Measurements from ENCODE around the gene SLC46A1.

Gene SLC46A1

DNA sequence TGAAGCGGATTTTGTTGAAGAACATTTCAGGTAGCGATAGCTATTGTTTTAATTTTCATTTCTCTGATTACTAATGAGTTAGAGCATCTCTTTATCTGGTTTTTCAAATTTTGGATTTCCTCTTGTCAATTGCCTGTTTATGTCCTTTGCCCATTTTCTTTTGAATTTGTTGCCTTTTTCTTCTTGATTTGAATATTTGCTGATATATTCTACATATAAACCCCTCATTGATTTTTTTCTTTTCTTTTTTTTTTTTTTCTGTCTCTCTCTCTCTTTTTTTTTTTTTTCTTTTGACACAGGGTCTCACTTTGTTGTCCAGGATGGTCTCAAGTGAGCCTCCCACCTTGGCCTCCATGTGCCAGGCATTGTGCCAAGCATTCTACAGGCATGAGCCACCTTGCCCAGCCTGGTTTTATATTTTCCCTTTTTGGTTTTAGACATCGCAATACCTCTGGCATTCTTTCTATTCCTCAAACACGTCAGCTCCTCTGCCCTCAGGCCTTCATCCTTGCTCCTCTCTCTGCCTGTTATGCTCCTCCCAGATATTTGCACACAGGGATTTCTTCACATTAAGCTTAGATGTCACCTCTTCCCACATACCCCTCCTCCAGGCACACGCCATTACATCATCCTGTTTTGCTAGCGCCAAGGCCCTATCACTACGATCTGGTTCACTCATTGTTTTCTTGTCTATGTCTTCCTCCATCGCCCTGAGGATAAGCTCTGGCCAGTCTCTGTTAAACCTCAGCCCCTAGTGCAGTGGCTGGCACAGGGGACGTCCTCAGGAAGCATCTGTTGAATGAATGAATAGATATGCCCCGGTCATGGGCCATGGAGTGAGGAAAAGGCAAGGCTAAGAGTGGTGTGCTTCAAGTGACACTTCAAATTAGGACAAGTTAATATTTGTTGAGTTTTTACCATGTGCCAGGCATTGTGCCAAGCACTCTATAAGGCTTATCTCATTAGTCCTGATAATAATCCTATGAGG, 25.9 kb downstream of the SLC46A1 start:
- no peak for DNase-seq

DNA sequence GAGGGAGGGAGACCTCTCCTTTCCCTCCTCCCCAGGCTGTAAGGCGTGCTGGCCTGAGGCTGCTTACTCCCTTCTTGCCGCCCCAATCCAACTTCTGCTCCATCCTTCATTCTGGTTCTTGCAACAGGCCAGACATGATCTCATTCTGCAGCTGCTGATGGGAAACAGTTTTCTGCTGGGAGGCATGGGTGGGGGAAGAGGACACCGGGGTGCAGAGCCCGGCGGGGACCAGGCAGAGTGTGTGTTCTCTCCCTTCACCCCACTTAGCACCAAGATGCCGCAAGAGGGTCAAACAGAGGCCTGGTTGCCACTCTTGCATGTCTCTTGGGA, 33.1 kb downstream of the SLC46A1 start:
- no peak for DNase-seq

DNA sequence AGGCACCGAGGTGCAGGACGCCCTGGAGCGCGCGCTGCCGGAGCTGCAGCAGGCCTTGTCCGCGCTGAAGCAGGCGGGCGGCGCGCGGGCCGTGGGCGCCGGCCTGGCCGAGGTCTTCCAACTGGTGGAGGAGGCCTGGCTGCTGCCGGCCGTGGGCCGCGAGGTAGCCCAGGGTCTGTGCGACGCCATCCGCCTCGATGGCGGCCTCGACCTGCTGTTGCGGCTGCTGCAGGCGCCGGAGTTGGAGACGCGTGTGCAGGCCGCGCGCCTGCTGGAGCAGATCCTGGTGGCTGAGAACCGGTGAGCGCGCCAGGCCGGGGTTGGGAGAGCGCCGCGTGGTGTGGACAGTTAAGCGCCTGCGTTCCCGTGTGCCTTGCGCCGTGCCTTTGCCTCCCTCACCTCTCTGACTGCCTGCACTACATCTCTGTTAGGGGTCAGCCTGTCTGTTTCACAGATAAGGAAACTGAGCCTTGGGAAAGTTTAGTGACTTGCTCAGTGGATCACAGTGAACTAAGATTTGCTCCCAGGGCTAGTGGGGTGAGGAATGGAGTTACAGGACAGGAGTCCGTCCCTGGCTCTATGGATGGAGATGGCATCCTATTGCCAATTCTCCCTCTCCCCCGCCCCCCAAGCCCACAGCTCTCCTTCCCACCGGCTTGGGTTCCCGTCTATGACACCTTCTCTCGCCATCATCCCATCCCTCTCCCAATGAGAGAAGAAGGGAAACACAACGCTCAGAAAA, 33.6 kb downstream of the SLC46A1 start:
- DNase-seq, result no peak

DNA sequence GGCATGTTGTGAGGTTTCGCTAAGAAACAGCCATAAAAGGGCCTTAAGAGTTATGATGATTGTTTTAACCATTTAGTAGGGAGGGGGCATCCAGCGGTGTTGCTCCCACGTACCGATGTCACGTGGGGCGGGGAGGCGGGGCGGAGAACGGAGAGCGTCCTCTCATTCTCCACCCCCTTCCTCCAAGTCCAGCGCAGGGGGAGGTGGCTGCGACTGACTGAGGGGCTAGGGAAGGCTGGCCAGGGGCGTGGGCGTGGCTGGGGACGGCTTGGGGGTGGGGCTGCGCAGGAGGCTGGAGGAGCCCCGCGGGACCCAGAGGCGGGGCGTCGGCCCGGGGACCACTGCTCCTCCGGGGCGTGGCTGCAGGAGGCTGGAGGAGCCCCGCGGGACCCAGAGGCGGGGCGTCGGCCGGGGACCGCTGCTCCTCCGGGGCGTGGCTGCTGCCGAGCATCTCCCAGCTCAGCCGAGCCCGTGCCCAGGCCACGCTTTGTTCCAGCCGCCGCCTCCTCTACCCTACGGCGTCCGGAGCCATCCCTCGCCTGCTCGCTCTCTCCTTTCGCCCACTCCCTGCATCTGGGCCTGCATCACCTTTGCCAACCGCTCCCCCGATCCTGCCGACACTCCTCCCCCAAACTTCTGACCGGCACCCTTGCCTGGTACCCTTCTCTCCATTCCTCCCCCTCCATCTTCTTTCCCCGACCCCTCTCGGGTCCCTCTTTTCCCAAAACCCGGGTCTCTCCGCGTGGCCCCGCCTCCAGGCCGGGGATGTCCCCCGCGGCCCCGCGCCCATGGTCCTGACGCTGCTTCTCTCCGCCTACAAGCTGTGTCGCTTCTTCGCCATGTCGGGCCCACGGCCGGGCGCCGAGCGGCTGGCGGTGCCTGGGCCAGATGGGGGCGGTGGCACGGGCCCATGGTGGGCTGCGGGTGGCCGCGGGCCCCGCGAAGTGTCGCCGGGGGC, 34.5 kb downstream of the SLC46A1 start, which contains the start of gene SARM1:
Gene SARM1 (plus strand): TSS at position 450 of the 958 bp plus-strand sequence. CDS start 339 bp downstream, at position 789.
- peak; percentile 89 for DNase-seq

DNA sequence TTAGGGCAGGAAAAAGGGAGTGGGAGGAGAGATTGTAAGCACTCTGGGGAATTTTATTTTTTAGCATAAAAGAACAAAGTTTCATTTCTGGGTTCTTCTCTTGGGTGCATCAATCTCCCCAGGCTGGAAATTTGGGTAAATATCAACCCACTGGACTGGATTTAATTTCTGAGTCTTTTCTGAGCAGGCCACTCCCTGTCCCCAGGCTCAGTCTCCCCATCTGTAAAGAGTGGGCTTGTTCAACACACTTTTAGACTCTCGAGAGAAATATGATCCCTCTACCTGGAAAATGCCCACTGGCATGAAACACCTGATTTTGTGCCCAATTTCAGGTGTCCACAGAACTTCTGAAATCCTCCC, 35.3 kb downstream of the SLC46A1 start:
- DNase-seq, result no peak

DNA sequence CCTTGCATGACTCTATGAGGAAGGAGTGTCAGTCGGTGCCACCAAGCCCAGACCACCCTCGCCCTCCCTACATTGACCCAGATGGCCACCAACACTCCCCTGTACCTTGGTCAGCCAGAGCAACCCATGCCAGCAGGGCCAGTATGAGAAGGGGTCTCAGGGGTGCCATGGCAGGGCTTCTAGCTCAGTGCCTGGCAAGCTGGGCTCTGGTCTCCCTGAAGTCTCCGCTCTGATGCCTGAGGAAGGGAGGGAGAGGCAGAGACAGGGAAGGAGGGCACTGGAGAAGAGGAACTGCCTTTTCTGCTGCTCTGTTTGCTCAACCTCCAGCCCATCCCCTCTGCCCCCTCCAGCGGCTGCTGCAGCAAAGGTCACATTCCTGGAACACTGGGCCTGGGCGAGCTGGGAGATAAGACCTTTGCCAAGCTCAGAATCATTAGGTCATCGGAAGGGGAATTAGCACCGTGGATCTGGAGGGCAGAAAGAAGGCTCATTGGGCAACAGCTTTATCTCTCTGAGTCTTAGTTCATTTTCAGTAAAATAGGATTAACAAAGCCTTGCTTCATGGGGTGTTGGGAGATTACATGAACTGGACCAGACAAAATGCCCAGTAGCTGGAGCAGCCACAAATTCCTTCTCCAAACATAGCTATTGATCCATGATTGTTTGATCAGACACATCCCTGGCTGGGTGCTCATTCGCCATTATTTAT, 35.8 kb downstream of the SLC46A1 start, which contains the start of gene VTN:
Gene VTN (minus strand): TSS at position 273 of the 709 bp plus-strand sequence. CDS start 104 bp downstream, at position 169.
- peak; percentile 25 for DNase-seq

DNA sequence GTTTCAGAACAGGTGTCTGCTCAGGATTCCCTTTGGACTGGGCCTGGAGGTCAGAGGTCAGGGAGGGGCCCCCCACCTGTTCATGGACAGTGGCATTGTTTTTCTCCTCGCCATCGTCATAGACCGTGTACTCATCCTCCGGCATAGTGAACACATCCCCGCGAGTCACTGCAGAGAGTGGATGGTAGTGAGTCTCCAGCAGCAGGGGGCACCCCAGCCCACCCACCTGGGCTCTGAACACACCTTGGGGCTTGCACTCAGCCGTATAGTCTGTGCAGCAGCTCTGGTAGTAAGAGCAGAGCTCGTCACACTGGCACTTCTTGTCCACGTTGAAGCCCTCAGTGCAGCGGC, 36.4 kb downstream of the SLC46A1 start:
- no peak for DNase-seq

DNA sequence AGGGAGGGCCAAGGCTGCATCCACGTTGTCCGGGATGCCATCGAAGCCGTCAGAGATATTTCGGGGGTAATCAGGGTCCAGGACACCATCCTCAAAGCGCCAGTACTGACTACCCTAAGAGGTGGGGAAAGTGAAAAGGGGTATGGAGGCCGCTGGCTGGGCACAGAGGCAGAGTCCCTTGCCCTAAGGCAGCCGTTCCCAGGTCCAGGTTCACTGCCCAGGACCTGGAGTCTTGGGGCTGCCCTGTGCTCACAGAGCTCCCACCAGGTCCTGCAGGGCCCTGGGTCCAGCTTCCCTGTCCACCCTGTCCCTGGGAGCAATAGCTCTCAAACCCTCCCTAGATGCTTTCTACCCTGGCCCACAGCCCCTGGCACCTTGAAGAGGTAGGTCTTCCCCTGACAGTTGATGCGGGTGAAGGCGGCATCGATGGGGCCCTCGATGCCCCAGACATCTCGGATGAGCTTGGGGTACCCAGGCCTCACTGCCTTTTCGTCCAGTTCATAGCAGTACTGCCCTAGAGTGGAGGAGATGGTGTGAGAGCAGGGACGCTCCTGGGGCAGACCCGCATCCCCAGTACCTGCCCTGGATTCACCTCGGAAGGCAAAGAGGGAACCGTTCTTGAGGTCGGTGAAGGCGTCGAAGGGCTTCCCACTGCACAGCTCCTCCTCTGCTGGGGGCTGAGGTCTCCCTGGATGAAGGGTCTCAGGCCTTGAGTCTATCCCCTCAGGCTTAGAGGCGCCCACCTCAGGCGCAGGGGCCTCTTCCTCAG, 36.9 kb downstream of the SLC46A1 start:
- DNase-seq, result no peak

DNA sequence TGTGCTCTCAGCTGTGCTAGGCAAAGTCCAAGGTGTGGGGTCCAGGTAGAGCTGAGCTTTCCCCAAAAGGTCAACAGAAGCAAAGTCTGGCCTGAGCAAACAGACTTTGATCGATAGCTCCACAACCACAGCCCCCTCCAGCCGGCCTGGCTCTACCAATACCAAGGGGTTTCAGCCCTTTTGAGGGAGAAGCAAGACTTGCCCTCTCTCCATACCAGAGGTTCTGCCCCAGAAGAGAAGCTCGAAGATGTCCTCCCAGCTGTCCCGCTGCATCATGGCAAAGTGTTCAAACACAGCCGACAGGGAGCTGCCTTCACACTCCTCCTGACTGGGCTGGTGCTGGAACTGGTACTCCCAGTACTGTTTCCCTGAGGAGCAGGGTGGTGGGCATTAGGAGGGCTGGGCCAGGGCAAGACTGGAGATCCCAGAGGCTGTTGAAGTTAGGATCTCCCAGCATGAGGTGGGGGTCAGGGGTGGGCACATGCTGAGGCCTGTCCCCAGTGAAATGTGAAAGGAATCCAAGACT, 37.6 kb downstream of the SLC46A1 start:
- no peak for DNase-seq

DNA sequence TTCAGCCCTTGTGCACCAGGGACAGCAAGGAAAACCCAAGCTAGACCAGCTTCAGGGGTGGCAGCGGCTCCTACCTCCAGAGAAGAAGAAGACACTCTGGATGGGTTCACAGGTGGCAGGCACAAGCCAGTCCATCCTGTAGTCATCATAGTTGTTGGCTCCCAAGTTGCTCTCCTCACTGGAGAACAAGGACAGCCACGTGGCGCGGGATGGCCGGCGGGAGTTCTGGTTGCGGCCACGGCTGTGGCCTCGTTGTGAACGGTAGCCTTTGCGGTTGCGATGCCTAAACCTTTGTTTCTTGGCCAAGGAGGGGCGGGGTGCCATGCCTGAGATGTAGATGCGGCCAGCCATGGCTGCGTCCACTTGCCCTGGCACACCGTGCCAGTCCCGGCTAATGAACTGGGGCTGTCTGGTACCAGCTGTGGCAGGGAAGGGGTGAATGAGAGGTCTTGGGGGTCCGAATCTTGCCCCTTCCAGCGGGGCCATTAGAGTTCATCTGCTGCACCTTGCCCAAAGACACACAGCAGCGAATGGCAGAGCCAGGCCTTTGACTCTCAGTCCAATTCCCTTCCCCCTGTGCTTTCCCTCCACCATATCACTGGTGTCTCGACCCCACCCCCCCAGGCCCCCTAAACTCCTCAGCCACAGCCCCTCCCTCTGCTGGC, 38.2 kb downstream of the SLC46A1 start:
- no peak for DNase-seq

DNA sequence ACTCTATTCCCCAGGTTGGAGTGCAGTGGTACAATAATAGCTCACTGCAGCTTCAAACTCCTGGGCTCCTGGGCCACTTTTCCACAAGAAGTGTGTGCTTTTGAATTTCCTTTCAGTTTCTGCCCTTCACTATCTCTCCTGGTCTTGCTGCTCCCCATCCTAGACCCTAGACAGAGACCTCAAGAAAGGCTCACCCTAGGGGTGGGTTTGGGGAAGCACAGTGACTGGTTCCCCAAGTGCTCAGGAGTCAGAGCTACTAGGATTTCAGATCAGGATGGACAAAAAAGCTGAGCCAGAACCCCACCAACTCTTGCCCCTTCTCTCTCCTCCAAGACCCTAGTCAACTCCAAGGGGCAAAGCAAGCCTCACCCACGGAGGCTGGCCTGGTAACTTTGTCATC, 39.4 kb downstream of the SLC46A1 start:
- no peak for DNase-seq

DNA sequence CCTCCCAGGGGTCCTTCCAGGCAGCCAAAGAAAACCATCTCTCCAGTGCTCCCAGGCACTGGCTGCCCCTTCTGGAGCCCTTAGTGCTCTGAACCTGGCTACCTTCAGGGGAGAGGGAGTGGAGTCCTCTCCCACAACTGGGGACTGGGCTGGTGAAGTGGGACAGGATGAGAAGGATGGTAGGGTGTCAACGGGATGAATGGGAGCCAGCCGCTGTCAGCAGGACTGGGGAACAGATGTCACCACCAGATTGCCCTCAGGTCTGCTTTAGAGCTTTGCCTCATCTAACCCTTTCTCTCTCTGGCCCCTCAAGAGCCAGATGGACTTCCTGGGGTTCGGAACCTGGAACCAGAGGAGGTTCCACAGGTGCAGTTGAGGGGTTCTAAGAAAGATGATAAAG, 40.5 kb downstream of the SLC46A1 start:
- DNase-seq, result no peak

DNA sequence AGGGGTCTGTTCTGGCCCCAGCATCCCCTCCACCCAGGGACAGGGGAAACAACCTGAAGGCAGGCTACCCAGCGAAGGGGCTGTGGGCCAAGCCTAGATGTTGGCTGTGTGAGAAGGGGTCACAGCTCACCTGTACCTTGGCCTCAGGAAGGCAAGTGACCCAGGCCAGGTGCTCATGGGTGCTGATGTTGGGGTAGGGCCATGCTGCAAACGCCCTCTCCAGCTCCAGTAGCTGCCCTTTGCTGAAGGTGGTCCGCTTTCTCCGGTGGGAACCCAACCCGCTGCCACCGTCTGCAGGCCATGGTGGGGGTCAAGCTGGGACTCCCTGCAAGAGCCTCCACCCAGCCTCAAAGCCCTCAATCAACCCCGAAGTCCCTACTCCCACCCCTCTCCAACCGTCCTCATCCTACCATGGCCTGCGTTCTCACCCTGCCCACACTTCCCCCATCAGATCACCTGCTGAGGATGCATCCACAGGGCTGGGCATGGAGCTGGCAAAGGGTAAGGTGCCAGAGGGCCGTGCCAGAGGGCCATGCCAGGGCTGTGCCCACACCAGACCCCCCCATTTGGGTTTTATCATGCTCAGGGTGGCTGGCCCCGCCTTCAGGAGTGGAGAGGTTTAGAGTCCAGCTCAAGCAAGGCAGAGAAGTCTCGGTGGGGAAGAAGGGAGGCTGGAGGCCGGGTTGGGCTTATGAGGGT, 41.2 kb downstream of the SLC46A1 start, which contains the start of gene SEBOX:
Gene SEBOX (minus strand): TSS at position 535 of the 699 bp plus-strand sequence. CDS start 48 bp downstream, at position 487.
- DNase-seq, result no peak

DNA sequence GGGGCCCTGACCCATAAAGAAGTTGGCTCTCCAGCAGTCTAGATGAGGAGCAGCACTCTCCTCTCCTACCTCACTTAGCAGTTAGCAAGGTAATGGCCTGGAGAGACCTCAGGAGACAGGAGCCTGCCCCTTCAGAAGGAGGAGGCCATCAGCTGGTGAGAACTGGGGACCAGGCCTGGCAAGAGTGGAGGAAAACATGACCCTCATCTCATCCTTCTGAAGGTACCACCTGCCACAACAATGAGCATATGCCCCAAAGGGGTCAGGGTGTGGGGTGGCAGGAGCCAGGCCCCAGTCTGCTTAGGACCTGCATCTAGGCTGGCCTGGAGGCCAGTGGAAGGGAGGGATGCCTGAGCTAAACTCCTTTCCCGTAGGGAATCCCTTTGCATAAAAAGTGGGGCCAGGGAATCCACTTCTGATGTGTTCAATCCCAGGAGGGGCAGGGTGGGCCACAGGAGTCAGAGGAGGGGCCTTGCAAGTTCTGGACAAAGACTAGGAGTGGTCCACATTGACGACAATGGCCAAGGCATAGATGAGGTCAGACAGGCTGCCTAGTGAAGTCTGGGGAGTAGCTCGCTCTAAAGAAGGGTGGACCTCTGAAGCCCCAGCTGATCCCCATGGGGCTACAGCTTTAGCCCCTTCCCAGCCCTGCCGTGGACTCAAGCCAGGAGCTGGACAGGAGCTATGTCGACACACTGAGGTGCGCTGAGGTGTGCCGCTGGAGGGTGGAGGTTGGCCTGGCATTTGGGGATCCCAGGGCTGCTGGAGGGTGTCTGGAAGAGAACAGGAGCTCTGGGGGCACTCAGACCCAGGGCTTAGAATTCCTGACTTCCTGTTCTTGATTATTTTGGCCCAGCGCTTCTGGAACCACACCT, 42.0 kb downstream of the SLC46A1 start:
- DNase-seq, result no peak

DNA sequence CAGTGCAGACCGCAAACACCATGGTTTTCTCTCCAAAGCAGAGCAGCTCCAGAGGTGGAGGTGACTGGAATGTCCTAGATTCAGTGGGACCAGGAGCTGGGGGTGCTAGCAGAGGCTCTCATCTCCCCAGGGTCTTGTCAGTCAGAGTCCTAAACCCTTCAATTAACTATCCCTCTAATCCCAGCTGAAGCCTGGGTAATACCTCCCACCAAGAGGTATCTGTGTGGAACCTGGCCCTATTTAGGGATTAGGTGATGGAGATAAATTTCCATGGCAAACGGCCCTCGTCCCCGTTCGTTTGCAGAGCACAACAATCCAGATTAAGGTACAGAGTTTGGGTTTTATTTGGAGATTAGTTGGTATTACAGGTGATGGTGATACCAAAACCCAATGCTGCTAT, 42.8 kb downstream of the SLC46A1 start:
- no peak for DNase-seq

DNA sequence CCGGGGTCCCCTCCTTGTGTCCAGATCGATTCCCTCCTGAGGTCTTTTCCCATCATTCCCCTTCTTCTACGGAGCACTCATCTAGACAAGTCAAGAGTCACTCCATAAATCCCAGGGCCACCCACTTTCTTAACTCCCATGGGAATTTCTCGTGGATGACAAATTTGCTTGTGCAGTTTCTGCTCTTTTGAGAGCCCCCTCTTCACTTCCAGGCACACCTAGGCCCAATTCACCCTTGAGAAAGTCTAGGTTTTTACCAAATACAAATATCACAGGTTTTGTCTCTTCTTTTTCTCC, 48.2 kb downstream of the SLC46A1 start:
- DNase-seq, result no peak

DNA sequence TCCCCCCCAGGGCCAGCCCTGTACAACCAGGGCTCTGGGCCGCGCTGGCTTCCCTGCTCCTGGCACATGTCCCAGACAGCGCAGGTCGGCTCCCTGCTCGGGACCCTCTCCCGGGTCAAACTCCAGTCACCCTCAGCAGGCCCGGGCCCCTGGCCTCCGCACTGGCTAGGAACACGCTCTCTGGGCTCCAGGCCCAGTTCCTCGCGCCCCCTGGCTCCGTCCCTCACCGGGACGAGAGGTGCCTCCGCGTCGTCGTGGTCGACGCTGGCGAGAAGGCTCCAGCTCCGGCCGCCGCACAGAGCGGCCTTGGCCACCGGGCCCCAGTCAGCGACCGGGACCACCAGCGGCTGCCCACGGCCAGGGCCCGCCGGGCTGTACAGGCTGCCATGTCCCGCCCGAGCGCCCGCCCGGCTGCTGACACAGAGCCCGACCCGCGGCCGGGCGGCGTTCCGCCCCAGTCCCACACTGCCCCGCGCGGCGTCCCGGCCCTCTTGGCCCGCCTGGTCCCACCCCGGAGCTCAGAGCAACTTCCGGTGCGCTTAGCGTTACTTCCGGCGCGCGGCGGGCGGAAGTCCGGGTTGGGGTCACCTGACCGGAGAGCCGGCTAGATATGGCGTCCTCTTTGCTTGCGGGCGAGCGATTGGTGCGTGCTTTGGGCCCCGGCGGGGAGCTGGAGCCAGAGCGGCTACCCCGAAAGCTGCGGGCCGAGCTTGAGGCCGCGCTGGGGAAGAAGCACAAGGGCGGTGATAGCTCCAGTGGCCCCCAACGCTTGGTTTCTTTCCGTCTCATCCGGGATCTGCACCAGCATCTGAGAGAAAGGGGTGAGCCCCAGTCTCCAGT, 48.7 kb downstream of the SLC46A1 start, which contains the start of gene POLDIP2:
Gene POLDIP2 (minus strand): TSS at position 467 of the 840 bp plus-strand sequence. CDS start 79 bp downstream, at position 388.
- peak; percentile 88 for DNase-seq

DNA sequence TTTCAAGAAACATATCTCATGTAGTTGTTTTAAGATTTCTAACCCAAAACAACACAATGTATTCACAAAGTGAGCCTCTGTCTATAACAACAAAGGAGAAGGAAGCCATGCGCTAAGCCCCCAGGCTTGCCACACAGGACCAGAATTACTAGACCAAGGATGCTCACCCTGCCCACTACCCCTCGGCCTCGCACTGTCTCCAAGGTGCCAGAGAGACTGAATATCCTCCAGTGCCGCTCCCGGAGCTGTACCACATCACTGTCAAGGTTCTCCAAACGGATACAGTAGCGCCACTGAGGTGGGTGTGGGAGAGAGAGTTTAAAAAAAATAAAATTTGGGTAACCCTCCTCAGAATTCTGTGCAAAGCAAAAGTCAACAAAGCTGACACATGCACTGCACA, 55.7 kb downstream of the SLC46A1 start:
- DNase-seq, result no peak
